Right atrium auricular region (tissue), 2 donors: ENCODE results near the gene HOXA10. TPM values are rescaled to one million over a fixed set of nuclear protein-coding genes. Genes with fewer than 3 reads are reported as not detected.

ENCODE experiments used
- DNase-seq: peaks from one replicate; pipeline ENCODE4 v3.0.0-alpha.2; 2019; ENCODE audit warnings: low spot score
- H3K27ac ChIP-seq, 2 donors: fragments of 200-600 bp; sonication (generic); 1 replicate in 1 of 2; 2 replicates in 1 of 2; pipeline ENCODE4 v1.5.1; 2016 to 2019
- H3K27me3 ChIP-seq, 2 donors: fragments of 200-600 bp; sonication (generic); one replicate each; pipeline versions ENCODE4 v1.5.1 to v1.6.0; 2017 to 2019
- H3K36me3 ChIP-seq: fragments of 200-600 bp; sonication (generic); one replicate; pipeline ENCODE4 v1.5.1; 2016
- H3K4me1 ChIP-seq, 2 donors: fragments of 200-600 bp; sonication (generic); one replicate each; pipeline versions ENCODE4 v1.5.1 to v1.6.0; 2017 to 2019
- H3K4me3 ChIP-seq, 2 donors: fragments of 200-600 bp; sonication (generic); 1 replicate in 1 of 2; 2 replicates in 1 of 2; pipeline ENCODE4 v1.5.1; 2017 to 2019; ENCODE audit warnings: mild to moderate bottlenecking in 1 of 2, moderate library complexity in 1 of 2
- H3K9me3 ChIP-seq, 2 donors: fragments of 200-600 bp; sonication (generic); one replicate each; pipeline ENCODE4 v1.5.1; 2019
- CTCF ChIP-seq, 2 donors: fragments of 200-600 bp; sonication (generic); IDR thresholded peaks; one replicate each; pipeline ENCODE4 v1.5.1; 2019; ENCODE audit warnings: antibody characterized with exemption in 2 of 2
- total RNA-seq, 2 donors: library from RNA; depleted of rRNA; stranded (reverse); fragments of >200 nt; gene quantifications; one replicate each; pipeline ENCODE4 v1.1.0, GENCODE V29; 2016

The HOXA10 gene
- total RNA-seq, 2 donors from 2014 or later: not detected

GRCh38 chr7:27172315-27172774 lies 1.8 kb downstream of the HOXA10 start:
- no peak overlapping the region for H3K4me3 ChIP-seq
- no peak overlapping the region for H3K27ac ChIP-seq
- no peaks in the 10 kb centered on the region for H3K36me3 ChIP-seq
- H3K4me1 ChIP-seq: peaks cover 0 to 36% of the 10 kb centered on the region in 2 donors
- H3K27me3 ChIP-seq: peaks cover 66 to 88% of the 10 kb centered on the region in 2 donors
- DNase-seq: no peak
- no peaks in the 10 kb centered on the region for H3K9me3 ChIP-seq
- TF ChIP-seq CTCF (IDR thresholded peaks at IDR 0.05): no peak

- Histone ChIP-seq H3K27ac (no peak overlapping the region), H3K9me3 (no peaks in the 10 kb centered on the region), H3K27me3 (peaks cover 71 to 88% of the 10 kb centered on the region in 2 donors), H3K4me1 (peaks cover 0 to 40% of the 10 kb centered on the region in 2 donors), H3K36me3 (no peaks in the 10 kb centered on the region), H3K4me3 (no peak overlapping the region)
- DNase-seq: no peak
- TF ChIP-seq CTCF (IDR thresholded peaks at IDR 0.05): no peak
Observed at GRCh38 chr7:27171637-27172314, 2.3 kb downstream of the HOXA10 start.

- no peak for TF ChIP-seq CTCF (IDR thresholded peaks at IDR 0.05)
- Histone ChIP-seq H3K27me3 (peaks cover 76 to 88% of the 10 kb centered on the region in 2 donors), H3K9me3 (no peaks in the 10 kb centered on the region), H3K4me1 (peaks cover 0 to 45% of the 10 kb centered on the region in 2 donors), H3K36me3 (no peaks in the 10 kb centered on the region), H3K4me3 (no peak overlapping the region), H3K27ac (no peak overlapping the region)
- DNase-seq: no peak
Observed at GRCh38 chr7:27171325-27171636, 2.8 kb downstream of the HOXA10 start.

GRCh38 chr7:27170426-27171324 lies 3.4 kb downstream of the HOXA10 start:
- H3K27me3 ChIP-seq: peaks cover 82 to 88% of the 10 kb centered on the region in 2 donors
- no peaks in the 10 kb centered on the region for H3K9me3 ChIP-seq
- DNase-seq: no peak
- no peak overlapping the region for H3K4me3 ChIP-seq
- no peaks in the 10 kb centered on the region for H3K36me3 ChIP-seq
- peaks cover 0 to 49% of the 10 kb centered on the region in 2 donors for H3K4me1 ChIP-seq
- no peak for TF ChIP-seq CTCF (IDR thresholded peaks at IDR 0.05)
- no peak overlapping the region for H3K27ac ChIP-seq

- H3K27ac ChIP-seq: no peak overlapping the region
- DNase-seq: no peak
- TF ChIP-seq CTCF (IDR thresholded peaks at IDR 0.05): no peak
- H3K36me3 ChIP-seq: no peaks in the 10 kb centered on the region
- H3K9me3 ChIP-seq: no peaks in the 10 kb centered on the region
- no peak overlapping the region for H3K4me3 ChIP-seq
- peaks cover 0 to 56% of the 10 kb centered on the region in 2 donors for H3K4me1 ChIP-seq
- peaks cover 88 to 90% of the 10 kb centered on the region in 2 donors for H3K27me3 ChIP-seq
Observed at GRCh38 chr7:27169658-27170425, 4.3 kb downstream of the HOXA10 start.
